HG02870 (cell line): ENCODE results near the gene PLAA.
"Not testable (repeated sequence)": the region's sequence is repeated elsewhere in the genome, so short reads cannot be mapped to it uniquely, and the experiment has no call there.

ENCODE experiments used
- ATAC-seq: cut with Tn5 transposase; IDR thresholded peaks from one replicate; pipeline ENCODE4 v1.9.1; 2021; ENCODE audit warnings: mild to moderate bottlenecking, moderate library complexity; ENCODE audit not compliant: unreplicated experiment

Gene PLAA

DNA sequence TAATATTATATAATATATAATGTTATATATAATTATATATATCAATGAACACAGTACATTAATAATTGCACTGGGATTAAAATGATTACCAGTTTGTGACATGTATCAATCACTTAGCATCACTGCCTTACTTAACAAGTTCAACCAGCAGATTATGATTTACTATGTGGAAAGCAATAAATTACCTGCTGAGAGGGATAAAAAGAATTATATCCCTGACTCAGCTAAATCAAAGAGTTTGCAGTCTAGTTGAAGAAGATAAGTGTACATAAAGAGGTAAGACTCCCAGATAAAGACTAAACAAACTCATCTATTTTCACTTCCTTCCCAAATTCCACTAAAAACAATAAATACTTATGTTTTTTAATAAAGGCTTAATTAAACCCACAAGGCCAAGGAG, 11.2 kb downstream of the PLAA start:
- no peak for ATAC-seq

DNA sequence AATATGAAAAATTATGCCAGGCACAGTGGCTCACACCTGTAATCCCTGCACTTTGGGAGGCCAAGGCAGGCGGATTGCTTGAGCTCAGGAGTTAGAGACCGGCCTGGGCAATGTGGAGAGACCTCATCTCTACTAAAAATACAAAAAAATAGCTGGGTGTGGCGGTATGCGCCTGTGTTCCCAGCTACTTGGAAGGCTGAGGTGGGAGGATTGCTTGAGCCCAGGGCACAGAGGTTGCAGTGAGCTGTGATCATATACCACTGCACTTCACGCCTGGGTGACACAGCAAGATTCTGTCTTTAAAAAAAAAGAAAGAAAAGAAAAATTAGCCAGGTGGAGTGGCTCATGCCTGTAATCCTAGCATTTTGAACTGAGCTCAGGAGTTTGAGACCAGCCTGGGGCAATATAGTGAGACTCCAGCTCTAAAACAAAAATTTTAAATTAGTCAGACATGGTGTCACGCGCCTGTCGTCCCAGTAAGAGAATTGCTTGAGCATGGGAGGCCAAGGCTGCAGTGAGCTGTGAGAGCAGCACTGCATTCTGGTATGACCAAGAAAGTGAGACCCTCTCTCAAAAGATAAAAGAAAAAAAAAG, 18.0 kb downstream of the PLAA start:
- ATAC-seq = no peak

DNA sequence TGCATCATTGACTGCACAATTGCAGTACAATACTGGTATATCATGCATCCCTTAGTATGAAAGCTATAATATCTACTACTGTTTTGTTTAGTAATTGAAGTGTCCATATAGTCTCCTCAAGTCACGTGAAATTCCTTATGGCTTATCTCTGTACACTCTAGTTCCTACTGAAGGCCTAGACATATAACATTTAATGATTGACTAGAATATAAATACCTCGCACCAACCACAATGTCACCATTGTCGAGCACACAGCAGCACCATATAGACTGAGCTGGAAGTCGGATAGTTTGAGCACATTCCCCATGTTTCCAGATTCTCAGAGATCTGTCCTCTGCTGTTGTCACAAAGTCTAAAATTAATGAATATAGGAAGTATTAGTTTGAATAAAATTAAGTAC, 21.4 kb downstream of the PLAA start:
- ATAC-seq = no peak

DNA sequence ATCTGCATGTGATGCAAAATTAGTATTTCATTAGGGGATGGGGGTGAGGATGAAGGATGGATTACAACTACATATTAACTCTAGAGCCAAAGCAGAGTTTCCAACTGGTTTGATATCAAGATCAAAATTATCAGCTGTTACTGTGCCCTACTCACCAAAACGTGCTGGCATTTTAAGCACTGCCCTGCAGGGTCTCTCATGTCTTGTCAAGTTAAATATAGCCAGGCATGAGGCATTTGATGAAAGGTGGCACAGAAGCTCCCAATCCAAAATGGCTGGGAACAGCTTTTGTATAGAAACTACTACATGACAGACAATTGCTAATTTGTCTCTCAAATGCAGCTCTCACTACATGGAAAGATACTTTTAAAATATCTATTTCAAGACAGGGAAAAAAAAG, 27.3 kb downstream of the PLAA start:
- ATAC-seq = no peak

DNA sequence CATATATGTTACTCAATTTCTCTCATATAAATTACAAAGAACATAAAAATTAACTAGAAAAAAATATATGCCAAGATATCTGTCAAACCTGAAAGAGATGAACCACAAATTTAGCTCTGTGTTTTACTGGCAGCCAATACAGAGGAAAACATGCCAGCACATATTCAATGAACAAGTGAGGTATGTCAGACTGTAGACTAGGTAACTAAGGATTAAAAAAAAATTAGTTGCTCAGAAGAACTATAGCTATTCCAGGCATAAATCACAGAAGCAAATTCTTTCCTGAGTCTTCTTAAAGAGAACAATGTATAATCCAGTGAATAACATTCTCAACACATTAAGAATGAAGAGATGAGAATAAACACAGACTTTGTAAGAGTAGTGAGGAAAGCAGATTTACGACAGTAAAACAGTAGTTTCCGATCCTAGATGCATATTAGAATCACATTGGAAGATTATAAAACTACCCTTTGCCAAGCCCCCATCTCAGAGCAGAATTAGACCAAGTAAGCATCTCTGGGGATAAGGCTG, 33.8 kb downstream of the PLAA start:
- ATAC-seq = no peak

DNA sequence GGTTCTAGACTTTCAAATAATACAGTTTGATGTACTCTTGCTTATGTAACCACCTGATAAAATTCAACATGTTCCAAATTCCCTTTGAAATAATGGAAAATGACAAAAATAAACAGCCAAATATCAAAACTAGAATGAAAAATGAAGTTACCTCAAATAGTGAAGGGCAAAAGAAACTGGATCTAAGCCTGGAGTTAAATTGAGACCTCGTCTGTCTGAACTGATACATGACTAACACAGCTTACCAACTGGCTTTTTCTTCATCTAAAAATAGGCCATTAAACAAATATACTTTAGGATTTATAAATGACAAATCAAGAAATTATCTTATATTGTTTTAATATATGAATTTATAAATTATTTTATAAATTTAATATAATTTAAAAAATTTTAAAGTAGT, 42.4 kb downstream of the PLAA start:
- ATAC-seq = no peak

DNA sequence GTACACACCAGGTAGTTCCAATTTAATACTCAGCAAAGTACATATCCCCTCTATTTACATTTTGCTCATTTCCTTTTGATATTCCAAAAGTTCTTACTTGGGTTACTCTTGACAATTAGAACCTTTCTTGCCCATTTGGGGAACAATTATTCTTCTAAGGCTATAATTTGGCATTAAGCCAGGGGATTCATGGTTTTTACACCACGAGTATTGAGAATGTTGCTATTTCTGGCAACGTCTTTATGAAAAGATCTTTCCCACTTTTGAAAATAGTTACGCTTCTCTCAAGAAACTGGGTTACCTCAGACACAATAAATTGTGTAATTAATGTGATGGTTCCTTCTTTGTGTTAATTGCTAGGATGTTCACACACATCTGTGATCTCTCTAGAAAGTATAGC, 43.0 kb downstream of the PLAA start:
- no peak for ATAC-seq

DNA sequence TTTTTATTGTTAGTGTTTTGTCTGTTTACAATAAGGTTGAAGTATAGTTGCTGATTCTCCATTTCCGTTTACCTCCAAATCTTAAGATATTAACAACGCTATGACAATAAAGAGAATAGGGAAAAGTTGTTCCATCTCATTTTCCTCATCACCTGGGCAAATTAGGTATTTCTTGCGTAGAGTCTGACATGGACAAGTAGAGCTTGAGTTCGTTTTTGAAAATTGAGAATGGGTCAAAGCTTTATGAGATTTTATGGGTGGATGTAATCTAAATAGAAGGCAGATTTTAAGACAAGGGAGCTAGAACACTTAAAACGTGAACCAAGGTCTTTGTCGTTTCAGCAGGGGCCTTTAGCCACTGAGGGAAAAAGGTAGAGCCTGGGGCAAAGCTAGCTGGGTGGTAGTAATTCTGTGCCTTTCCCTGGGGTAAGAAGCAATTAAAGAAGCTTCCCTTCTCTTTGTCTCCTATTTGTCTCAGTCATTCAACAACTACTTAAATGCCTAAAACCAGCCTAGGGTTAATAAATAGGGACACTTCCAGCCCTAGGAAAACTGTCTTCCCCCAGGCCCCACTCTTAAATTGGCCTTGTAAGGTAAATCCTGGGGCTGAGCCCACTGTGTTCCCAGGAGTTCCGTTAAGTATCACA, 53.9 kb downstream of the PLAA start:
- no peak for ATAC-seq

DNA sequence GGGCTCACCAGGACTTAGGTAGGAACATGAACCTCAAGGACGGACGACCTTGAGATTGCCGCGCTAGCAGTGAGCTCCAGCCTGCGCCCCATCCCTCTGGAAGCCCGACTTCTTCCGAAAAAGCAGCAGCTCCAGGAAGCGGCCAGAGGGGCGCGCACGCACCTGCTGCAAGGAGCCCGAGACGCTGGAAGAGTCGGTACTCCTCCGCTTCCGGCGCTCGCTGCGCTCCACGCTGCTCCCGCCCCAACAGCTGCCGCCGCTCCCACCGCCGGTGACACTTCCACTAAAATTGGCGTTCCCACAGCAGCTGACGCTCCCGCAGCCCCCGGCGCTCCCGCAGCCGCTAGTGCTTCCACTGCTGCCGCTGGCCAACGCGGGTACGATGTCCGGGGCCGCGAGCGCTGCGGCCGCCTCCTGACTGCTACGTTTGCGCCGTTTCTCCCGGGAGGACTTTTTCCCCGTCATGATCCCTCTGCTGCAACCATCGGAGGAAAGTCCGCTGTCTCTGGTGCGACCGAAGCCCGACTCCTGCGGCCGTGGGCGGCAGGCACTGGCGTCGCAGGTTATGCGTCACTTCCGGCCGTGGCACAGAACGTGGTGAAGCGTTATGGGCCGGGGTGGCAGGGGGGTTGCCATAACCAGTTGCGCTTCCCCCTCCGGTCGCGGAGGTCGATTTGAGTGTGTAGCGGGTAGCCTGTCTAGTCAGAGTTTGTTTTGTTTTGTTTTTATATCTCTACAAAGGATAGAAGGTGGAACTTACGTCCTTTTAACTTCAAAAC, 54.6 kb downstream of the PLAA start, which contains the start of gene CAAP1:
Gene CAAP1, minus strand, starts transcription at position 552 of the 779 bp plus-strand sequence. Its CDS starts 87 bp downstream, at position 465.
- ATAC-seq = peak; percentile 88

DNA sequence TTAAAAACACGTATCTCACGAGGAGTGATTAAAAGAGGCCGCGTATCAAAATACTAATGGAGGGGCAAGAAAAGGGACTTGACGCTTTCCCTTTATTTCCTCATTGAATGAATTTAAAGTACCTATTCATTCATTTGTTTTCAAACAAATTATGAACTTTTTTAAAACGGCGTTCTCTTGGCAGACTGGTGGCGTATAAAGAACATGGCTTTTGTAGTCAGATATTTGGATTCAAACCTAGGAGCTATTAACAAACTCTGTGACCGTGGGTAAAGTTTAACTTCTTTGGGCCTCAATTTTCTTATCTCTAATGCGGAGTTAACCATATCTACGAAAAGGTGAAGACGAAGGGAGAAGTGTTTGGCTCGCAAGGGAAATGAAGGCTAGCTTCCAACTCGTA, 55.3 kb downstream of the PLAA start:
- ATAC-seq = no peak

DNA sequence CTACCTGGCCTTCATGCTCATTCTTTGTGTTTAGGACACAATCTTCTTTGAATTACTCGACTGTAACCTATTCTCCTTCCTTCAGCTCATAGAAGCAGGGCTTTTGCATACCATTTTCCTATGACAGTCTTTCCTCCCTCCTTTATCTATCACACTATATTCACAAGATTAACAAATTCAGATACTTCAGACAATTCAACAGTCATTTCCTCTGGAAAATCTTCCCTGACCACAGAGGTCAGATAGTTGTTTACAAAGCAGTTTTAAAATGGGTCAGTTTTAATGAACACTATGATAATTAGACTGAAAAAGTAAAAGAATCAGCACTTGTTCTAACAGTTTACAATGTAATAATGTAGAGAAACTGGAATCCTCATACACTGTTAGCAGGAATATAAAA, 58.8 kb downstream of the PLAA start:
- no peak for ATAC-seq

DNA sequence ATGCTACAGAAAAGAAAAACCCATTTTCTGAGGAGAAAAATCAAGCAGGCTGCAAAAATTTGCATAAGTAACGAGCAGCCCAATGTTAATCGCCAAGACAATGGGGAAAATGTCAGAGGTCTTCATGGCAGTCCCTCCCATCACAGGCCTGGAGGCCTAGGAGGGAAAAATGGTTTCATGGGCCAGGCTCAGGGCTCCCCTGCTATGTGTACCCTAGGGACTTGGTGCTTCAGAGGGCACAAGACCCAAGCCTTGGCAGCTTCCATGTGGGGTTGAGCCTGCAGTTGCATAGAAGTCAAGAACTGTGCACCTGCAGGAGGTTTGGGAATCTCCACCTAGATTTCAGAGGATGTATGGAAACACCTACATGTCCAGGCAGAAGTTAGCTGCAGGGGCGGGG, 64.9 kb downstream of the PLAA start:
- ATAC-seq = no peak

DNA sequence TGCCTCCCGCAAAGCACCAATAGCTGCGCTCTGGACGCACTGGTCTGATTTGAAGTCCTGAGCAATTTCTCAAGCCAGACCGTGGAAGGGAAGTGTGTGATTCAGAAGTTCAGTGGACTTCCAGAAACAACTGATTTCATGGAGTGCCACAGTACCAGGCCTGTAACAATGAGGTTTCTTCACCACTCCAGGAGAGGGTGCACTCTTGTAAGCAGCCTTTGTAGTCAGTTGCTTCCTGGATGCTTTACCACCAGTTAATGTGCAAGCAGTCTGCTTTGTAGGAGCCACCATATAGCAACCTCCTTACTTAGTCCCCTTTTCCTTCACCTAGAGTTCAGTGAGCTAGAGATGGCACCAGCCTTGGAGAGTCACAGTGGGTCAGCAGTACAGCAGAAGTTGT, 66.8 kb downstream of the PLAA start:
- no peak for ATAC-seq

DNA sequence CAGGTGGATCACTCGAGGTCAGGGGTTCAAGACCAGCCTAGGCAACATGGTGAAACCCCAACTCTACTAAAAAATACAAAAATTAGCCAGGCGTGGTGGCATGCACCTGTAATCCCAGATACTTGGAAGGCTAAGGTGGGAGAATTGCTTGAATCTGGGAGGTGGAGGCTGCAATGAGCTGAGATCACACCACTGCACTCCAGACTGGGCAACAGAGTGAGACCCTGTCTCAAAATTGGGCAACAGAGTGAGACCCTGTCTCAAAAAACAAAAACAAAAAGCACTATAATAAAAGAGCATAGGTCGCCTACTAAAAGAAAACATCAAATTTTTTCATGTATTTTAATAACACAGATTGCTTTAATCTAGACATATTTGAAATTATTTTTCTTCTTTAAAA, 71.9 kb downstream of the PLAA start:
- ATAC-seq = not testable (repeated sequence)

DNA sequence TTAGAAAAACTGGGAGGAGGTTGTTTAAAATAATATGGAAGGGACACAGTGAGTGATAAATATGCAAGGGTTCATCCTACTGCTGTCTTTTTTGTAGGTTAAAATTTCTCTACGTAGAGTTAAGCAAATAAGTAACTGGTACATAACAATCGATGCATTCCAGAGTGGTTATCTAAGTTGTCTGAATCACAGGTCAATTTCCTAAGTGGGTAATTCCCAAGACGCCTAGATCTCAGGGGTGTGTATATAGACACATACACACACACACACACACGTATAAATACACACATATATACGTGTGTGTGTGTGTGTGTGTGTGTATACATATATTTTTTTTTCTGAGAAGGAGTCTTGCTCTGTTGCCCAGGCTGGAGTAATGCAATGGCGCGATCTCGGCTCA, 76.8 kb downstream of the PLAA start:
- no peak for ATAC-seq

DNA sequence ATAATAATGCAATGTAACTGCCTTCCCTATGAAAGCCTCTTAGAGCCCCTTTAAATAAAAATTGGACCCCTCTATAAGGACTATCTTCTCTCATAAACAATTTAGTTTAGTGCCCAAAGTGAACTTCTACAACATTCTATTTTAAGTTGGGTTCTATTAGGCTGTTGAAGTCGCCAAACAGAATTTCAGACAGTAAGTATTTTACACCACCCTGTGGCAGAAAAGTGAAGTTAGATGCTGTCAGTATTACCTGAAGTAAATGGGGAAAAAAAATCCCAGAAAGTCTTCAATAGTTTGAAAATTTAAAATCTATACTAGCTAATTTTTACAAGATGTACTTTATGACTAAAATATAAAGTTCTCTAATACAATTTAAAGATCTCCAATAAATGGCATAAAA, 84.0 kb downstream of the PLAA start:
- no peak for ATAC-seq

DNA sequence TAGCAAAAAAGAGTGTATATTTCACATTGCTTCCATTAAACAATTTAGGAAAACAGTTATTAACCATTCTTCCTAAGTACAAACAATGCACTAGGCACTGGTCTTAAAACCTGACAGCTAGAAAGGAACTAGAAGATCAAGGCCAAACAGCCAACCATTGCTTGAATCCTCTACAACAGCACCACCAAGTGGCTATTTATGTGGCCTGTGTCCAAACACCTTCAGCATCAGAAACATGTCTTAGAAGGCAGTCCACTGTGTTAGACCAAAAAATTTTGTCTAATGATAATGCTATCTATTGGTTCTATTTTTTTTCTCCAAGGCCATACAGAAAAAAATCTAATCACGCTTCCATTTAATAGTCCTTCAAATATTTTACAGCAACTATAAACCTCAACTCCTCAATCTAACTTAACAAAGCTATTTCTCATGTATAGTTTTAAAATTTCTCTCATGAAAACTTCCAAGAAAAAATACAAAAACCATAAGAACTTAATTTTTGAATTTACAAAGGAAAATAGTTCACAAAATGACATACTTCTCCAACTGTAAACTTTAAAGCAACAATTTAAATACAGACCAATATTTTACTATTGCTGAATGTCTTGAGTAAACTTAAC, 90.5 kb downstream of the PLAA start:
- ATAC-seq = no peak
